Tibial nerve (tissue), 4 donors: ENCODE results near the gene NEB. TPM values are rescaled to one million over a fixed set of nuclear protein-coding genes. Genes with fewer than 3 reads are reported as not detected.

Source experiments
- DNase-seq, 2 donors: peaks; one replicate each; pipeline ENCODE4 v3.0.0-alpha.2; 2019; ENCODE audit warnings: low spot score in 2 of 2
- H3K27ac ChIP-seq, 4 donors: fragments of 200-600 bp; sonication (generic) in 3 of 4; one replicate each; pipeline ENCODE4 v1.5.1; 2017 to 2019; ENCODE audit warnings: mild to moderate bottlenecking in 1 of 4
- H3K27me3 ChIP-seq, 2 donors: fragments of 200-600 bp; sonication (generic) in 1 of 2; one replicate each; pipeline versions ENCODE4 v1.5.1 to v1.6.0; 2017 to 2019
- H3K36me3 ChIP-seq, 3 donors: fragments of 200-600 bp; sonication (generic); one replicate each; pipeline ENCODE4 v1.5.1; 2018 to 2019
- H3K4me1 ChIP-seq, 4 donors: fragments of 200-600 bp; sonication (generic) in 3 of 4; one replicate each; pipeline ENCODE4 v1.5.1; 2017 to 2019
- H3K4me3 ChIP-seq, 4 donors: fragments of 200-600 bp; sonication (generic) in 3 of 4; one replicate each; pipeline ENCODE4 v1.5.1; 2017 to 2019; ENCODE audit warnings: mild to moderate bottlenecking in 1 of 4, moderate library complexity in 1 of 4
- H3K9me3 ChIP-seq, 4 donors: fragments of 200-600 bp; sonication (generic) in 3 of 4; one replicate each; pipeline ENCODE4 v1.5.1; 2017 to 2019
- EP300 ChIP-seq, 2 donors: sonication (generic); formaldehyde crosslinking; IDR thresholded peaks; one replicate each; pipeline ENCODE4 v1.6.1; 2017; ENCODE audit warnings: antibody characterized with exemption in 2 of 2, mild to moderate bottlenecking in 1 of 2
- POLR2A ChIP-seq, 2 donors: fragments of 450-650 bp; IDR thresholded peaks; one replicate each; pipeline ENCODE4 v1.6.1; 2017; ENCODE audit warnings: antibody characterized with exemption in 2 of 2, mild to moderate bottlenecking in 2 of 2, moderate library complexity in 2 of 2
- WGBS, 2 donors: methylation state at CpG; one replicate each; pipeline ENCODE4 v1.1.5; 2018; 5-methylcytosine and 5-hydroxymethylcytosine counted together
- total RNA-seq, 4 donors: library from RNA; depleted of rRNA; stranded (reverse); fragments of >200 nt; gene quantifications; one replicate each; pipeline ENCODE4 v1.1.0, GENCODE V29; 2016
- TF ChIP-seq, protein P1 (sequence below), 5 experiments: fragments of 200-600 bp in 3 of 5; fragments of 450-650 bp in 2 of 5; sonication (generic) in 3 of 5; IDR thresholded peaks; one replicate each; pipeline ENCODE4 v1.5.1; 2016 to 2019; ENCODE audit warnings: antibody characterized with exemption in 5 of 5, mild to moderate bottlenecking in 3 of 5, moderate library complexity in 2 of 5

NEB gene
- total RNA-seq, 4 donors from 2014 or later, result 1.2 to 2.2 (median 1.5) TPM

- no peak for DNase-seq
- H3K27ac ChIP-seq, result no peak overlapping the region
- WGBS, 2 donors, result 71 to 83% methylated on average over 2 of the region's 2 CpGs
- no peaks in the 10 kb centered on the region for H3K4me1 ChIP-seq
- TF ChIP-seq POLR2A (IDR thresholded peaks at IDR 0.05), result no peak
- TF ChIP-seq EP300 (IDR thresholded peaks at IDR 0.05), result no peak
- TF ChIP-seq, protein P1, sequence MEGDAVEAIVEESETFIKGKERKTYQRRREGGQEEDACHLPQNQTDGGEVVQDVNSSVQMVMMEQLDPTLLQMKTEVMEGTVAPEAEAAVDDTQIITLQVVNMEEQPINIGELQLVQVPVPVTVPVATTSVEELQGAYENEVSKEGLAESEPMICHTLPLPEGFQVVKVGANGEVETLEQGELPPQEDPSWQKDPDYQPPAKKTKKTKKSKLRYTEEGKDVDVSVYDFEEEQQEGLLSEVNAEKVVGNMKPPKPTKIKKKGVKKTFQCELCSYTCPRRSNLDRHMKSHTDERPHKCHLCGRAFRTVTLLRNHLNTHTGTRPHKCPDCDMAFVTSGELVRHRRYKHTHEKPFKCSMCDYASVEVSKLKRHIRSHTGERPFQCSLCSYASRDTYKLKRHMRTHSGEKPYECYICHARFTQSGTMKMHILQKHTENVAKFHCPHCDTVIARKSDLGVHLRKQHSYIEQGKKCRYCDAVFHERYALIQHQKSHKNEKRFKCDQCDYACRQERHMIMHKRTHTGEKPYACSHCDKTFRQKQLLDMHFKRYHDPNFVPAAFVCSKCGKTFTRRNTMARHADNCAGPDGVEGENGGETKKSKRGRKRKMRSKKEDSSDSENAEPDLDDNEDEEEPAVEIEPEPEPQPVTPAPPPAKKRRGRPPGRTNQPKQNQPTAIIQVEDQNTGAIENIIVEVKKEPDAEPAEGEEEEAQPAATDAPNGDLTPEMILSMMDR (IDR thresholded peaks at IDR 0.05), result no peak
- H3K9me3 ChIP-seq, result no peaks in the 10 kb centered on the region
- no peaks in the 10 kb centered on the region for H3K27me3 ChIP-seq
- H3K4me3 ChIP-seq, result no peak overlapping the region
- no peaks in the 10 kb centered on the region for H3K36me3 ChIP-seq
Measured at GRCh38 chr2:151658081-151658480, 76.2 kb downstream of the NEB start.

GRCh38 chr2:151657667-151658076 lies 76.6 kb downstream of the NEB start:
- TF ChIP-seq, protein P1 (IDR thresholded peaks at IDR 0.05), result no peak
- TF ChIP-seq EP300 (IDR thresholded peaks at IDR 0.05) (no peak), POLR2A (IDR thresholded peaks at IDR 0.05) (no peak)
- no peak overlapping the region for H3K27ac ChIP-seq
- H3K9me3 ChIP-seq, result no peaks in the 10 kb centered on the region
- H3K4me3 ChIP-seq, result no peak overlapping the region
- H3K36me3 ChIP-seq, result no peaks in the 10 kb centered on the region
- no peaks in the 10 kb centered on the region for H3K27me3 ChIP-seq
- no peak for DNase-seq
- no peaks in the 10 kb centered on the region for H3K4me1 ChIP-seq
- 78 to 84% methylated on average over 2 of the region's 2 CpGs for WGBS, 2 donors

- Histone ChIP-seq H3K4me1 (no peaks in the 10 kb centered on the region), H3K27ac (no peak overlapping the region), H3K9me3 (no peaks in the 10 kb centered on the region), H3K27me3 (no peaks in the 10 kb centered on the region), H3K36me3 (no peaks in the 10 kb centered on the region), H3K4me3 (no peak overlapping the region)
- WGBS, 2 donors, result 88% methylated on average over 8 of the region's 8 CpGs
- TF ChIP-seq EP300 (IDR thresholded peaks at IDR 0.05) (no peak), POLR2A (IDR thresholded peaks at IDR 0.05) (no peak)
- TF ChIP-seq, protein P1 (IDR thresholded peaks at IDR 0.05), result no peak
- DNase-seq, result peak in 1 of 2 donors; percentile 8
Measured at GRCh38 chr2:151655663-151656398, 78.4 kb downstream of the NEB start.

GRCh38 chr2:151654891-151655290 lies 79.4 kb downstream of the NEB start:
- Histone ChIP-seq H3K36me3 (no peaks in the 10 kb centered on the region), H3K27me3 (no peaks in the 10 kb centered on the region), H3K27ac (no peak overlapping the region), H3K4me3 (no peak overlapping the region), H3K9me3 (no peaks in the 10 kb centered on the region), H3K4me1 (no peaks in the 10 kb centered on the region)
- TF ChIP-seq POLR2A (IDR thresholded peaks at IDR 0.05) (no peak), EP300 (IDR thresholded peaks at IDR 0.05) (no peak)
- TF ChIP-seq, protein P1 (IDR thresholded peaks at IDR 0.05), result no peak
- no peak for DNase-seq

DNA sequence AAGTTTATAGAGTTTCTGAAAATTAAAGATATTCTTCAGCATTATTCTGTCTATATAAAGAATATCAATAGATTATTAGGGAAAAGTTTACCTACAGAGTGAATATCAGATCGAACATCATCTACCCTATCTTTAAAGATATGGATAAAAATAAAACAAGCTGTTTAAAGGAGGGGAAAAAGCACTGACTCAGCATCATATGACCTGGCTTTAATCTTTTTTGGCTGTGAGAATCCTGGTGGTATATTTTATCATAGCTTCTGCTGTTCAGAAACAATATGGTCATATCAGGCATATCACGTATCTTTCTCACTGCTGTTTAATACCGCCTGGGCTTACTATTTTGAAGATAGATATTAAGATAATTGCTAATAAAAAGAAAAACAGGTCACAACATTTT lies 80.2 kb downstream of the NEB start:
- Histone ChIP-seq H3K36me3 (no peaks in the 10 kb centered on the region), H3K4me3 (no peak overlapping the region), H3K9me3 (no peaks in the 10 kb centered on the region), H3K4me1 (no peaks in the 10 kb centered on the region), H3K27ac (no peak overlapping the region), H3K27me3 (no peaks in the 10 kb centered on the region)
- WGBS, 2 donors, result 92 to 97% methylated on average over 3 of the region's 3 CpGs
- no peak for DNase-seq
- TF ChIP-seq, protein P1 (IDR thresholded peaks at IDR 0.05), result no peak
- TF ChIP-seq EP300 (IDR thresholded peaks at IDR 0.05), result no peak
- no peak for TF ChIP-seq POLR2A (IDR thresholded peaks at IDR 0.05)
